ENCODE results near the gene ERAL1.
"Not testable (repeated sequence)": the region's sequence is repeated elsewhere in the genome, so short reads cannot be mapped to it uniquely, and the experiment has no call there.

The ERAL1 gene

GRCh38 chr17:28897769-28898526 lies 43.1 kb downstream of the ERAL1 start:
- peak in 1 of 51 donors; percentile 19 for DNase-seq

DNA sequence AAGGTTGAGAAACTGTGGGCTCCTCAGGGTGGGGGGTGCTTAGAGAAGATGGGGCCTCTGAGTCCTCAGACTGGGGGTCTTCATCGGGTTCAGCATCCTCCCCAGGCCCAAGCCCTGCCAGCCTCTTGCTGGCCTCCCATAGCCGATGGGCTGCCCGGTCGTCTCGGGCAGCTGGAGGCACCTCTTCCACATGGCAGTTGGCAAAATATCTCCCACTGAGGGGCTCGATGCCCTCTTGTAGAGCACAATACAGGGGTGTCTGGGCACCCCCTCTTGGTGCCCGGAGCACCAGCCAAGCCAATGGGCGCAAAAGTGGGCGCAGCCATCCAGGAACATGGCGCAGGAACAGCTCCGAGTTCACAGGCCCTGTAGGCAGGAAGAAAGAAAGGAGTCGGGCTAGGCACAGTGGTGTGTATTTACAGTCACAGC lies 43.7 kb downstream of the ERAL1 start:
- no peak for DNase-seq

DNA sequence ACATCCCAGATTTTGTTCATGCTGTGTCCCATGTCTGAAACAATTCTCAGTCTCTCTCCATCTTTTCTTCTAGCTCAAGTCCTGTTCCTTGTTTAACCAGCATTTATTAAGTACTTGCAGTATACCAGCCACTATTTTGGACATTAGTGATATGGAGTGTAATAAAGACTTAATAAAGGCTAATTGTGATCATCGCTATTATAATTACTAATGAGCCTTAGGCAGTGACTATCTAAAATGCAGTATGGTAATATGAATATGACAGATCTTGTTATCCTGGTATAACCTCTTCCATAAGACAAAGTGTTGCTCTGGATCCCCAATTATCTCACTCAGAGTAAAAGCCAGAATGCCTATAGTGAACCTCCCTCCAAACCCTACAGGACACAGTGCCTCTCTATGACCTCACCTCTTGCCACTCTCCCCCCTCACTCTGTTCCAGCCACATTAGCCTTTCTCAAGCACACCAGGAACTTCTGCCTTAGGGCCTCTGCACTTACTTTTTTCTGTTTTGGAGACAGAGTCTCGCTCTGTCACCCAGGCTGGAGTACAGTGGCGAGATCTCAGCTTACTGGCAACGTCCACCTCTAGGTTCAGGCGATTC lies 44.5 kb downstream of the ERAL1 start:
- DNase-seq, result no peak

GRCh38 chr17:28900986-28901726 lies 46.3 kb downstream of the ERAL1 start:
- no peak for DNase-seq

DNA sequence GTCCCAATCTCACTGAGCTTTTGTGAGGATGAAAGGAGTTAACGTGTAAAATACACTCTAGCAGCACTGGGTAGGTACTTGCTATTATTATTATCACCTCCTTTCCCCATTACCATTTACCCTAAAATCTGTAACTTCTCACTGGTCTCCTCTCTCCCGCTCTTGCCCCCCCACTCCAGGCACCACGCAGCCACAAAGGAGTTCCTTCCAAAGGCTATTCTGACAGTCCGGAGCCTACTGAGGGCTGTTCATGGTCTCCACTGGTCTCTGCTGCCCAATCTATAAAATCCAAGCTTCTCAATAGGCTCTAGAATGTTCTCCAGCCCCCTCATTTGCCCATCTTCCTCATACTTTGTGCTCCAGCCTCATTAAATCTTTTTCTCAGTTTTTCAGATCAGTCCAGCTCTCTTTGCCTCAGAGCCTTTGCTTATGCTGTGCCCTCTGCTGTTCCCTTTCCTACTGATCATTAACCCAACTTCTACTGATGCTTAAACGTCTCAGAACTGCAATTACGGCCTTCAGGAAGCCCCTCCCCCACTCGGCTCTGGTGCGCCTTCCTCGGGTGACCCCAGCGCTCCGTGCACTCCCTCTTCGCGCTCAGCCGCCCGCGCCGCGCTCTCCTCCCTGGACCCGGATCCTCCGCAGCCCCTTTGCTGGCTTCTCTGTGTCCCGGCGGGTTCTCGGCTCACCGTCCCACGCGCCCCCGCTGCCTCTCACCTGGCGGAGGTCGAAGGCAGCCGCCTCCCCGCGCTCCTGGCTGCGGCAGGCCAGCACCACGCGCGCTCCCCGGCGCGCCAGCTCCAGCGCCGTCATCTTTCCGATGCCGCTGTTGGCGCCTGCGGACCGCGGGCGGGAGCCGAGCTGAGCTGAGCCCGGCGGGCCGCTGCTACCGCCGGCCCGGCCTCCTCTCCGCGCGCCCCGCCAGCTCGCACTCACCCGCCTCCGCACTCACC lies 47.3 kb downstream of the ERAL1 start:
- DNase-seq, result peak in 15 of 51 donors; percentile 16 to 74 (median 39)

DNA sequence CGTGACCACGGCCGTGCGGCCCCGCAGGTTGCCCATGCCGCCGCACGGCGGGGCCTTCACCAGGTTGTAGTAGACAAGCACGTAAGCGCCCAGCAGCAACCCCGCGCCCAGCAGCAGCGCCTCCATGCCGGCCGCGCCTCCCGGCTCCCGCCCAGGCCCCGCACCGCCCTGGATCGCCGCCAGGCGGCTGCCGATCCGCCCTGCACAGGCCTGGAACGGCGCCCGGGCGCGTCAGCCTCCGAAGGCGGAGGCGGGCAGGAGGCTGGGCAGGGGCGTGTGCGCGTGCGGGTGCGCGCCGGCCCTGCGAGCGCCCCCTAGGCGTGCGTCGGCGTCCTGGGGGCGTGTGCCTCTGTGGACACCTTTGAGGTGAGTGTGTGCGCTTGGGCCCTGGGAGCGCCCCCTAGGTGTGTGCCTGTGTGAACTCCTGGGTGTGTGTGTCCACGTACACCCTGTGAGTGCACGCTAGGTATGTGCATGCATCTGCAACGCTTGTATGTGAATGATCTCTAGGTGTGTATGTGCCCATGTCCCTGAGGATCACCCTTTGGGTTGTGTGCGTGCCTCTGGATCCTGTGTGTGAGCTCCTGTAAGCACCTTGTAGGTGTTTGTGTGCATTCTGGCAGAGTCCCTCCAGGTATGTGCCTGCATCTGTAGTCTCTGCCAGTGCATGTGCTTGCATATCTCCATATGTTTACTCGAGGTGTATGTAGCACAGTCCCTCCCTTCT lies 48.2 kb downstream of the ERAL1 start, which contains the start of gene DHRS13:
DHRS13 (minus strand) TSS at position 261 of the 727 bp plus-strand sequence; CDS start at position 126, 135 bp downstream.
- peak in 49 of 51 donors; percentile 30 to 91 (median 66) for DNase-seq

- DNase-seq, result not testable (repeated sequence)
Measured at GRCh38 chr17:28903546-28903841, 48.7 kb downstream of the ERAL1 start.

DNA sequence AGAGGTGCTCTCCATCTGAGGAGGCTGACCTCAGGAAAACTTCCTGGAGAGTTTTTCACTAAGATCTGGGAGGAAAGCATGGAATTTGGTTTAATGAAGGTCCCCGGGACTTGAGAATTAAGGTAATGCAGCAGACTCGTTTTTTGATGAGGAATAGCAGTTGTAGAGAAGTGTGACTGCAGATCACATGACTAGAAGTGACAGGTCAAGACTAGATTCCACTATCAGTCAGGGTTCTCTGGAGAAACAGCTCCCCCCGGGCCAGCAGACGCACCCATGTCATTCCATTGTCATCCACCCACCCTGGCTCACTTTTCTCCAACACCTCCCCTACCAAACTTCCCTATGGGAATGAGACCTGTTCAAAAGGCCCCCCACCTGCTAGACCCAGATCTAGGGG lies 50.0 kb downstream of the ERAL1 start:
- no peak for DNase-seq

GRCh38 chr17:28906276-28906675 lies 51.5 kb downstream of the ERAL1 start:
- peak in 12 of 51 donors; percentile 5 to 59 (median 18) for DNase-seq

GRCh38 chr17:28906706-28907438 lies 52.1 kb downstream of the ERAL1 start:
- peak in 4 of 51 donors; percentile 12 to 59 (median 28) for DNase-seq

DNA sequence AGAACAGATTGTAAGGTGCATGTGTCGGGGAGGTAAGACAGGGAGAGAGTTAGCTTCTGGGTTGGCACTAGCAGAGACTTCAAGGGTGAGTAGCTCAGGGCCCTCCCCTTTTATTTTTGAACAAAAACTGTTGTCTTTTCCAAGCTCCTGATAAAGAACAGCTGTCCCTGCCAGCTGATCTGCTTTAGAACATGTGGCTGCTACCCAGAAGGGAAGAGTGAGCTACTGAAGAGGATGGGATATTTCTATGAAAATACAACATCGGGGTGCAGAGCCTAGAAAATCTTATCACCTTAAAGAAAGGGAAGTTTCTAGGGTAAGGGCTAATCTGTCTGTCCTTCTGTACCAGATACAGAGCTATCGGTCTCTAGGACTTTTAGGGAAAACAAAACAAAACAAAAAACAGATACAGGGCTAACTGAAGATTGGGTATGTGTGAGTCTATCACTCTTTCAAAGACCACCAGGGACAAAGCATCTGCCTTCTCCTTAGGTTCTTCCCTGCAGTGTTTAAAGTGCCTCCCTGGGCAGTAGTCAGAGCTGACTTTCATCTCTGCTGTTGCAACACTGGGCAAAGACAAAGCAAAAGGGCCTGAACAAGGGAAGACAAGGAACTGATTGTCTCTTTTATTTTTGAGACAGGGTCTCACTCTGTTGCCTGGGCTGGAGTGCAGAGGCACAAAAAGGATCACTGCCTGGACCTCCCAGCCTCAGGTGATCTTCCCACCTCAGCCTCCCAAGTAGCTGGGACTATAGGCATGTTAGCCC lies 53.1 kb downstream of the ERAL1 start:
- DNase-seq, result peak in 1 of 51 donors; percentile 5

DNA sequence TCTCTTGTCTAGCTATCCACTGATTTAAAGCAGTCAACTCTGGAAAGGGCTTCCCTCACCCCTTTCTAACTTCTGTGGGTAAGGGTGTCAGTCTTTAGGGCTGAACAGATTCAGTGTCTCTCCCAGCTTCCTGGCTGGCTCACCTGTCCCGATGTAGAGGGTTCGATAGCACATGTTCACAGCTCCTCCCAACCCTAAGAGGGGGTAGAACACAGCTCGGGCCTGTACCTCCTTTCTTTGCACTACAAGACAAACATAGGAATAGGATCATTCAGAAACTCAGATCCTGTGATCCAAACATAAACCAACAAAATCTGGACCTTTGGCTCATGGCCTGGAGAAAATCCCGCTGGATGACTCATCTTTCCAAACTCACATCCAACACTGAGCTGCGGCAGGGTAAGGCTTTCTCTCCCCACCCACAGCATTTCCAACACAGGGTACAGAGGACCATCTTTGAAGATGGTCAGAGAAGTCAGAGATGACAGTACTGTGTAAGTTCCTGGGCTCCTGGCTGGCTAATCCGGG lies 53.9 kb downstream of the ERAL1 start:
- DNase-seq, result peak in 2 of 51 donors; percentile 16 to 26

GRCh38 chr17:28910534-28910933 lies 55.7 kb downstream of the ERAL1 start:
- no peak for DNase-seq

Data from hypothalamus (tissue), 51 donors.